Measurements from ENCODE around the gene RNASEL. TPM values are rescaled to one million over a fixed set of nuclear protein-coding genes. Genes with fewer than 3 reads are reported as not detected.
"Not testable (repeated sequence)": the region's sequence is repeated elsewhere in the genome, so short reads cannot be mapped to it uniquely, and the experiment has no call there.

Gene RNASEL
- total RNA-seq, 1 donor from 2014 or later = 4.0 TPM

- H3K4me3 Mint-ChIP-seq (ENCODE audit: unreplicated experiment) = no peak overlapping the region
- H3K27me3 Mint-ChIP-seq (ENCODE audit: low read depth) = peaks cover 2% of the 10 kb centered on the region
- H3K9me3 Mint-ChIP-seq (ENCODE audit: low read depth) = no peaks in the 10 kb centered on the region
- H3K36me3 Mint-ChIP-seq (ENCODE audit: low read depth) = no peaks in the 10 kb centered on the region
- peaks cover 14% of the 10 kb centered on the region for H3K4me1 Mint-ChIP-seq (ENCODE audit: low read depth)
- TF ChIP-seq CTCF (IDR thresholded peaks at IDR 0.05) = no peak
- DNase-seq (ENCODE audit: low spot score) = no peak
- H3K27ac Mint-ChIP-seq (ENCODE audit: unreplicated experiment) = no peak overlapping the region
Measured at GRCh38 chr1:182633657-182634281, 44.7 kb upstream of the RNASEL start.

- H3K4me3 Mint-ChIP-seq (ENCODE audit: unreplicated experiment) = no peak overlapping the region
- peaks cover 2% of the 10 kb centered on the region for H3K27me3 Mint-ChIP-seq (ENCODE audit: low read depth)
- peaks cover 14% of the 10 kb centered on the region for H3K4me1 Mint-ChIP-seq (ENCODE audit: low read depth)
- no peak for TF ChIP-seq CTCF (IDR thresholded peaks at IDR 0.05)
- H3K27ac Mint-ChIP-seq (ENCODE audit: unreplicated experiment) = no peak overlapping the region
- DNase-seq (ENCODE audit: low spot score) = no peak
- no peaks in the 10 kb centered on the region for H3K9me3 Mint-ChIP-seq (ENCODE audit: low read depth)
- no peaks in the 10 kb centered on the region for H3K36me3 Mint-ChIP-seq (ENCODE audit: low read depth)
Measured at GRCh38 chr1:182633031-182633430, 44.0 kb upstream of the RNASEL start.

- H3K27ac Mint-ChIP-seq (ENCODE audit: unreplicated experiment); DNase-seq (ENCODE audit: low spot score): not testable (repeated sequence)
Measured at GRCh38 chr1:182632441-182632857, 43.4 kb upstream of the RNASEL start.

GRCh38 chr1:182631954-182632353, 42.9 kb upstream of the RNASEL start:
- H3K4me1 Mint-ChIP-seq (ENCODE audit: low read depth) = peaks cover 16% of the 10 kb centered on the region
- no peaks in the 10 kb centered on the region for H3K9me3 Mint-ChIP-seq (ENCODE audit: low read depth)
- H3K27ac Mint-ChIP-seq (ENCODE audit: unreplicated experiment) = no peak overlapping the region
- H3K27me3 Mint-ChIP-seq (ENCODE audit: low read depth) = peaks cover 2% of the 10 kb centered on the region
- no peak for DNase-seq (ENCODE audit: low spot score)
- no peak for TF ChIP-seq CTCF (IDR thresholded peaks at IDR 0.05)
- no peak overlapping the region for H3K4me3 Mint-ChIP-seq (ENCODE audit: unreplicated experiment)
- no peaks in the 10 kb centered on the region for H3K36me3 Mint-ChIP-seq (ENCODE audit: low read depth)

More at GRCh38 chr1:182632441-182632857, 43.4 kb upstream of the RNASEL start:
- H3K4me1 Mint-ChIP-seq (ENCODE audit: low read depth) = peaks cover 14% of the 10 kb centered on the region
- not testable (repeated sequence) for H3K9me3 Mint-ChIP-seq (ENCODE audit: low read depth); H3K27me3 Mint-ChIP-seq (ENCODE audit: low read depth); H3K4me3 Mint-ChIP-seq (ENCODE audit: unreplicated experiment); H3K36me3 Mint-ChIP-seq (ENCODE audit: low read depth)

GRCh38 chr1:182631053-182631677, 42.1 kb upstream of the RNASEL start:
- Mint-ChIP-seq H3K27me3 (ENCODE audit: low read depth) (peaks cover 2% of the 10 kb centered on the region), H3K27ac (ENCODE audit: unreplicated experiment) (no peak overlapping the region), H3K36me3 (ENCODE audit: low read depth) (no peaks in the 10 kb centered on the region)

More at GRCh38 chr1:182631053-182631677, 42.1 kb upstream of the RNASEL start:
- Mint-ChIP-seq H3K4me1 (ENCODE audit: low read depth) (peaks cover 24% of the 10 kb centered on the region), H3K9me3 (ENCODE audit: low read depth) (no peaks in the 10 kb centered on the region), H3K4me3 (ENCODE audit: unreplicated experiment) (no peak overlapping the region)
- DNase-seq (ENCODE audit: low spot score) = no peak
- no peak for TF ChIP-seq CTCF (IDR thresholded peaks at IDR 0.05)
